ENCODE data around the gene SEPTIN11.

The SEPTIN11 gene

GRCh38 chr4:76979236-76979635 lies 29.7 kb downstream of the SEPTIN11 start:
- no peak for DNase-seq (ENCODE audit: low read depth)

DNA sequence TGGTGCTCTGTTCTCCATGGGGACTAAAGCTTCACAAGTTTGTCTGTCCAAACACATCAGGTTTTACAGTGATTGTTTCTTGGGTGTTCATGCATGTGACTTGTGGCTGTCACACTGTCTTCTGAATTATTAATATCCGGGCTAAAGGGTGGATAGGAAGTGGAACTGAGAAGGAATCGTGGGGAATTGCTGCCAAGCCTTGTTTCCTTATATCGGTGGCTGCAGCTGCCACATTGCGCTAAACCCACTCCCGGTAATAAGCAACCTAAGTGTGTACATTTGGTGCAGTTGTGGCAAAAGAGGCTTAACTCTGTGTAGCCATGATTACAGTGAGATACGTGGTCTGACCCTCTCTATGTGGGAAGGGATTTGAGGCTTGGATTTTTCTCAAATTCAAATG lies 30.7 kb downstream of the SEPTIN11 start:
- DNase-seq (ENCODE audit: low read depth): no peak

GRCh38 chr4:76981644-76982043 lies 32.1 kb downstream of the SEPTIN11 start:
- DNase-seq (ENCODE audit: low read depth): no peak

DNA sequence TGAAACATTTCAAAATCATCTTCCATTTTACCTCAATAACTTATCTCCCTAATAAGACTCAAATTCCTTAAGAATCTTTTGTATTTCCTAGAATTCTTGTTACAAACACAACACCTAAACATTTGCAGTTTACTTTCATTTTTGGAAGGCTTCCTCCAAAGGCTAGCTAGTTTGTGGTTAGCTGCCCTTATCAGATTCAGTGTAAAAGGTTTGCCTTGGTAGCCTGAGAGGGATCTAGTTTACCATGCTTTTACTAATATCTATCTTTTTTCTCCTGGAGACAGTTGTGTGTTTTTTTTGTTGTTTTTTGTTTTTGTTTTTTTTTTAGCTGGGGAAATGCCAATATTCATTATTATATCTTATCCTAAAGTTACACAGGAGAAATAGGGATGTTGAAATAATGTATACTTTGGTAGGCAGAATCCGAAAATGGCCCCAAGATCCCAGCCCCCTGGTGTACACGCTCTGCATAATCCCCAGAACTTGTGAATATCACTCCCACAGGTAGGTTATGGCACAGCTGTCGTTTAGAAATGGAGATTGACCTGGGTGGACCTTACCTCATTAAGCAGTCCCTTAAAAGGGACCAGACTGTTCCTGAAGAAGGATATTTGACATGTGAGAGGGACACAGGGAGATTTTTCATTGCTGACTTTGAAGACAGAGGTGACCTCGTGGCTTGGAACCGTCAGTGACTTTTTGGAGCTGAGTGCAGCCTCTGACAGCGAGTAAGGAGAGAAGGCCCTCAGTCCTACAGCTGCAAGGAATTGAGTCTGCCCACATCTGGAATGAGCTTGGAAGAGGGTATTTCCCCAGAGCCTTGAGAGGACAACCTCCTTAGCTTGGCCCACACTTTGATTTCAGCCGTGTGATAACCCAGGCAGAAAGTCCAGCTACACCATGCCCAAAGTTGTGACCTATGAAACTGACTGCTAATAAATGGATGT lies 33.4 kb downstream of the SEPTIN11 start:
- no peak for DNase-seq (ENCODE audit: low read depth)

GRCh38 chr4:76984127-76984526 lies 34.6 kb downstream of the SEPTIN11 start:
- no peak for DNase-seq (ENCODE audit: low read depth)

DNA sequence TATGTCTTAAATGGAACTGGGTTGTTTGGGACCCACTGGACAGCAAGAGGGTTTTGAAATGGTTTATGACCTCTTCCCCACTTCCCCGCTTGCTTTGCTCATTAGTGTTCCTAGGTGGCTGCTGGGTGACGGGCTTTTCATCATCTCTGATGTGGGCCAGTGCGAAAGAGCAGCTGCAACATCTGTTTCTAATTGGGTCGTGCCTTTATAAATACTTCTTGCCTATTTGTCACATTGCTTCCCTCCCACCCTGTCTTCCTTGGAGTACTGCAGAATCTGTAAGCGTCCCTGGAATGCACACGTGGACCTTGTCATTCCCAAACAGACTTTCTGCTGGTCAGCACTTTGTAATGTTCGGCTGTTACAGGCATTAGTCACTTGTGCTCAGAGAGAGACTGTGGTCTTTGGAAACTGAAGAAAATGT lies 35.2 kb downstream of the SEPTIN11 start:
- DNase-seq (ENCODE audit: low read depth): no peak

DNA sequence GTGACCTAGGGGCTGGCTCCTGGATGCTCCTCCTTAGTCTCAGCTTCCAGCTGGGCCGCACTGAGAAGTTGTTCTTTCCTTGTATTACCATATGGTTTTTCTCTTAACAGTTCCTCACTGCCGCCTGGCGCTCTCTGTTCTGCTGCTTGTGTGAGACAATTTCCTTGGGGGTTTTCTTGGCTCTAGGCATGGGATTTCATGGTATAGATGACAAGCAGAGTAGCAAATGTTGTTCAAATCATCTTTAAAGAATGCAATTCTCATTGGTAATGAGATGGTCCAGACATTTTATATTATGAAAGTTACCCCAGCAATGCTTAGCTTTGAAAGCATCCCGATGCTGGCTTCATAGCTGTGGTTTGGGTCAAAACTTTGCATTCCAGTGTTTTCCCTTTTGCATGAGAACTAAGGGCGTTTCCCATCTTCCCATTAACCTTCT lies 37.6 kb downstream of the SEPTIN11 start:
- DNase-seq (ENCODE audit: low read depth): no peak

DNA sequence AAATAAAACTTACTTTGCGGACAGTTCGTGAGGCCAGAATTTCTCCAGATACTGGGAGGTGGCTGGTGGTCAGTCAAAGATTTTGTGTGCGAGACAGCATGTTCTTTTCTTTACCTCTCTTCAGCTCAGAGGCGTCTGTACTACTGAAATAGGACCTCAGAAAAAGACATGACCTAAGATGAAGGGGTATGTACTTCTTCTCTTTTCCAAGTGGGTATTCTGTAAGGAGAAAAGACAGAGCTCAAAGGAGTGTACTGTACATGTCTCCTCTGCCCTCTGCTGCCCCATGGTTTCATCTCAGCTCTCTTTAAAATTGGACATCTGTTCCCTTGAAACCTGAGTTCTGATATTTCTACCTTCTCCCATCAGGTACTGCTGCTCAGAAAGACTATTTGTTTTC lies 38.1 kb downstream of the SEPTIN11 start:
- DNase-seq (ENCODE audit: low read depth): no peak

- DNase-seq (ENCODE audit: low read depth): peak; percentile 54
Measured at GRCh38 chr4:76989391-76990061, 40.0 kb downstream of the SEPTIN11 start.

DNA sequence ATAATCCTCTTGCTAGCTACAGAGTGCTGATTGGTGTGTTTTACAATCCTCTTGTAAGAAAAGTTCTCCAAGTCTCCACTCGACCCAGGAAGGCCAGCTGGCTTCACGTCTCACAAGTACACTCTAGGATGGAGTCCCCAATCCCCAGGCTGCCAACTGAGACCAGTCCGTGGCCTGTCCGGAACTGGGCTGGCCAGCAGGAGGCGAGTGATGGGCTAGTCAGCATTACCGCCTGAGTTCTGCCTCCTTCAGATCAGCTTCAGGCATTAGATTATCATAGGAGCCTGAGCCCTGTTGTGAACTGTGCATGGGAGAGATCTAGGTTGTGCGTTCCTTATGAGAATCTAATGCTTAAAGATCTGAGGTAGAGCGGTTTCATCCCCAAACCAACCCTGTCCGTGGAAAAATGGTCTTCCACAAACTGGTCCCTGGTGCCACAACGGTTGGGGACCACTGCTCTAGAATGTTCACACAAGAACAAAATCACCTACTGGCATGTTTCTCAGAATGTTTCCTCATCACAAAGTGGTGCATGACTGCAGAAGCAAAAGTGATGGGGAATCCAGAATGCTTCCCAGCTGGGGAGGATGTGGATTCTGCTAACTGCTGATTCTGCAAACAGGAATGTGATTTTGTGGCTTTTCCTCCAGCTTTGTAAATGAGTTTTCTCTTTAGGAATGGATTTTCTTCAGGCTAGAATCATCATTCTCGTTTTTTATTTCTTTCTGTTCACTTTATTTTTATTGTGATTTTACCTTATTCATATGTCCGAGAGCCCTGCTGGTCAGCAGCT lies 40.9 kb downstream of the SEPTIN11 start:
- no peak for DNase-seq (ENCODE audit: low read depth)

- DNase-seq (ENCODE audit: low read depth): no peak
Measured at GRCh38 chr4:76991161-76991660, 41.7 kb downstream of the SEPTIN11 start.

GRCh38 chr4:76993787-76994641 lies 44.5 kb downstream of the SEPTIN11 start:
- peak; percentile 54 for DNase-seq (ENCODE audit: low read depth)

GRCh38 chr4:76995776-76996175 lies 46.2 kb downstream of the SEPTIN11 start:
- DNase-seq (ENCODE audit: low read depth): no peak

GRCh38 chr4:76996445-76996844 lies 46.9 kb downstream of the SEPTIN11 start:
- no peak for DNase-seq (ENCODE audit: low read depth)

- DNase-seq (ENCODE audit: low read depth): no peak
Measured at GRCh38 chr4:76997077-76997476, 47.5 kb downstream of the SEPTIN11 start.

DNA sequence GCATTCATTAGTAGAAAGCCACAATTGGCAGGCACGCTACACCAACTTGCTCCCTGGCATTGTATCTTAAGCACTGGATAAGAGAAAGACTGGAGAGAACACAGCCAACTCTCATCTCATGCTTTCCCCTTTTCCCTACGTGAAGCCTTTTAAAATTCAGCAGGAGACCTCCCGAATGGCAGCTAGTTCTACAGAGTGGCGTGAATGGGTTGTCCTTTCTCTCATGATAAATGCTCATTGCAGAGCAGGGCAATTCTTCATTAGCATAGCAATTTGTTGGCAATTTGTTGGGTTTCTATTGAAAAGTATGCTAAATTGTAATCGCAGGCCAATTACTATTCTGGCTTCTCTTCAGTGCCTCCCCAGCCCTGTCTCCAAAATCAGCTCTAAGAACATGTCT lies 48.0 kb downstream of the SEPTIN11 start:
- DNase-seq (ENCODE audit: low read depth): no peak

GRCh38 chr4:76998251-76998901 lies 48.8 kb downstream of the SEPTIN11 start:
- DNase-seq (ENCODE audit: low read depth): no peak
